GM12801 (cell line): ENCODE measurements around the gene ARMC12.

ENCODE experiments used
- CTCF ChIP-seq: IDR thresholded peaks from one replicate; pipeline ENCODE4 v1.5.1; 2011; ENCODE audit warnings: control low read depth; ENCODE audit not compliant: insufficient read length; ENCODE audit errors: extremely low read depth

The ARMC12 gene

GRCh38 chr6:35698858-35699257, 38.0 kb upstream of the ARMC12 start:
- no peak for TF ChIP-seq CTCF

- TF ChIP-seq CTCF = no peak
Measured at GRCh38 chr6:35703554-35703953, 33.3 kb upstream of the ARMC12 start.

- TF ChIP-seq CTCF = no peak
Measured at GRCh38 chr6:35706468-35706867, 30.4 kb upstream of the ARMC12 start.

GRCh38 chr6:35707714-35708407, 29.0 kb upstream of the ARMC12 start:
- TF ChIP-seq CTCF = no peak

GRCh38 chr6:35708585-35708984, 28.2 kb upstream of the ARMC12 start:
- no peak for TF ChIP-seq CTCF

GRCh38 chr6:35710241-35710847, 26.5 kb upstream of the ARMC12 start:
- TF ChIP-seq CTCF = no peak

GRCh38 chr6:35711731-35712130, 25.1 kb upstream of the ARMC12 start:
- no peak for TF ChIP-seq CTCF
